ENCODE data around the gene CYTH3. TPM values are rescaled to one million over a fixed set of nuclear protein-coding genes. Genes with fewer than 3 reads are reported as not detected.

Gene CYTH3
- total RNA-seq, 2 experiments from 2014 or later: 0.75 to 1.2 TPM

GRCh38 chr7:6268907-6269306 is 3.5 kb downstream of the CYTH3 start:
- intact Hi-C loops (cut with DNase I, micrococcal nuclease): no loop called here
- peaks cover 17% of the 10 kb centered on the region for H3K4me1 Mint-ChIP-seq
- H3K27ac Mint-ChIP-seq: no peak overlapping the region
- no peaks in the 10 kb centered on the region for H3K36me3 Mint-ChIP-seq (ENCODE audit: low read depth)
- ChIA-PET CTCF (interaction anchor here (1.0 kb wide), 1 partner anchor 35 kb away, joined by 3 read pairs; no protein-coding TSS in a partner anchor), POLR2A (no interaction called here)
- DNase-seq: no peak
- H3K4me3 Mint-ChIP-seq: no peak overlapping the region
- no peaks in the 10 kb centered on the region for H3K9me3 Mint-ChIP-seq (ENCODE audit: low read depth)
- H3K27me3 Mint-ChIP-seq: peaks cover 21% of the 10 kb centered on the region
- ATAC-seq: no peak

DNA sequence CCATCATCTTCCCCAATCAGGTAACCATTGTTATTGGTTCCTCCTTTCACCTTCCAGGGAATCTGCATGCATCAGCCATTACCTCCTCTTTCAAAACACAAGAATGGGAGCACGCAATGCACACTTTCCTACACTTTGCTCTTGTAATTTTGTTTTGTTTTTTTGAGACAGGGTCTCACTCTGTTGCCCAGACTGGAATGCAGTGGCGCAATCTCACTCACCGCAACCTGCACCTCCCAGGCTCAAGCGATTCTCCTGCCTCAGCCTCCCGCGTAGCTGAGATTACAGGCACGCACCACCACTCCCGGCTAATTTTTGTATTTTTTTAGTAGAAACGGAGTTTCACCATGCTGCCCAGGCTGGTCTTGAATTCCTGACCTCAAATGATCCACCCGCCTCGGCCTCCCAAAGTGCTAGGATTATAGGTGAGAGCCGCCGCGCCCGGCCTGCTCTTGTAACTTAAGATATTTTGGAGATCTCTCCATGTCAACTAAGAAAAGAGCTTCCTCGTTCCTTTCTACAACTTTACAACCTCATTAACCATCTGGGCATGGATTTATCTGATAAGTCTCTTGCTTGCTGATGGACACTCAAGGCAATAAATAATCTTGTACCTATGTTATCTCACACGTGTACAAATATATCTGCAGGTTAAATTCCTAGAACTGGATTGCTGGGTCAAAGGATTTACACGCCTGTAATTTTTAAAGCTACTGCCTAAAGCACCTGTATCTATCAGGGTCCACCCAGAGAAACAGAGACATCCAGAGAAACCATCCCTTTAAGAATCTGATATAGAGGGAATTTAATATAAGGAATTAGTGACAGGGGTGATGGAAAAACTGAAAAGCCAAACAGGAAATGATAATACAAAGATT is 4.2 kb downstream of the CYTH3 start:
- no peak for DNase-seq
- no peak for ATAC-seq
- Mint-ChIP-seq H3K4me1 (peaks cover 17% of the 10 kb centered on the region), H3K27ac (no peak overlapping the region), H3K27me3 (peaks cover 21% of the 10 kb centered on the region), H3K9me3 (ENCODE audit: low read depth) (no peaks in the 10 kb centered on the region), H3K36me3 (ENCODE audit: low read depth) (no peaks in the 10 kb centered on the region), H3K4me3 (no peak overlapping the region)
- POLR2A ChIA-PET: no interaction called here
- intact Hi-C loops (cut with DNase I, micrococcal nuclease): no loop called here
- CTCF ChIA-PET: interaction anchor here (1.0 kb wide), 1 partner anchor 34 kb away, joined by 3 read pairs; no protein-coding TSS in a partner anchor

DNA sequence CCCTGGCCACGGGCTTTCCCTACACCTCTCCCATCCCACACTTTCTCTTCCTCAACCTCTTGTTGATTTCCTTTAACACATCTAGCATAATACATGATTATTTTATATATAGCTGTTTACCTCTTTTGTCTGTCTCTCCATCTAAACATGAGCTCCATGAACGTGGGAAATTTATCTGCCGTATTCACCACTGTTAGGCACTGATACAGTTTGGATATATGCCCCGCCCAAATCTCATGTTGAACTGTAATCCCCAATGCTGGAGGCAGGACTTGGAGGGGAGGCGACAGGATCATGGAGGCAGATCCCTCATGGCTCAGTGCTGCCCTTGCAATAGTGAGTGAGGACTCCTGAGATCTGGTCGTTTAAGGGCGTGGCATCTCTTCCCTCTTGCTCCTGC is 5.7 kb downstream of the CYTH3 start:
- intact Hi-C loops (cut with DNase I, micrococcal nuclease): no loop called here
- peaks cover 19% of the 10 kb centered on the region for H3K4me1 Mint-ChIP-seq
- no peak overlapping the region for H3K27ac Mint-ChIP-seq
- peaks cover 23% of the 10 kb centered on the region for H3K27me3 Mint-ChIP-seq
- no peak for ATAC-seq
- ChIA-PET CTCF (interaction anchor here (1.1 kb wide), 2 partner anchors 10 to 31 kb away, joined by 3 to 4 read pairs; no protein-coding TSS in a partner anchor), POLR2A (interaction anchor here (0.5 kb wide), 1 partner anchor 119 kb away, joined by 3 read pairs; no protein-coding TSS in a partner anchor)
- no peaks in the 10 kb centered on the region for H3K9me3 Mint-ChIP-seq (ENCODE audit: low read depth)
- DNase-seq: no peak
- no peak overlapping the region for H3K4me3 Mint-ChIP-seq
- H3K36me3 Mint-ChIP-seq (ENCODE audit: low read depth): no peaks in the 10 kb centered on the region

DNA sequence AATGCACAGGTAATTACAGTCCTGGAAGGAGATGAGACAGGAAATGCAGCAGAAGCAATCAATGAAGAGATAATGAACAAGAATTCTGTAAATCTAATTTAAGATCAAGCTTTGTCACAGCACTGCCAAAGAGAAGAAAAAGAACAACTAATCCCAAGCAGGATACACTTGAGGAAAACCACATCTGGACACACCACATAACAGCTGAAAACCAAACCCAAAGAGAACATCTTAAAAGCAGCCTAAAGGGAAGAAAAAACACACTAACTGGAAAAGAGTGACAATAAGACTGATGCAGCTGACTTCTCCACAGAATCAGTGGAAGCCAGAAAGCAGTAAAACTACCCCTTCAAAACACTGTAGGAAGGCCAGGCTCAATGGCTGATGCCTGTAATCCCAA is 10.2 kb downstream of the CYTH3 start:
- Mint-ChIP-seq H3K4me1 (peaks cover 26% of the 10 kb centered on the region), H3K27ac (no peak overlapping the region), H3K36me3 (ENCODE audit: low read depth) (no peaks in the 10 kb centered on the region), H3K9me3 (ENCODE audit: low read depth) (no peaks in the 10 kb centered on the region), H3K4me3 (no peak overlapping the region), H3K27me3 (peaks cover 11% of the 10 kb centered on the region)
- POLR2A ChIA-PET: no interaction called here
- CTCF ChIA-PET: no interaction called here
- ATAC-seq (no peak), DNase-seq (no peak)
- intact Hi-C loops (cut with DNase I, micrococcal nuclease): no loop called here

GRCh38 chr7:6261699-6262098 is 10.7 kb downstream of the CYTH3 start:
- intact Hi-C loops (cut with DNase I, micrococcal nuclease): no loop called here
- Mint-ChIP-seq H3K4me3 (no peak overlapping the region), H3K27ac (no peak overlapping the region), H3K36me3 (ENCODE audit: low read depth) (no peaks in the 10 kb centered on the region), H3K4me1 (peaks cover 31% of the 10 kb centered on the region), H3K9me3 (ENCODE audit: low read depth) (no peaks in the 10 kb centered on the region), H3K27me3 (peaks cover 11% of the 10 kb centered on the region)
- ChIA-PET CTCF (no interaction called here), POLR2A (no interaction called here)
- DNase-seq (no peak), ATAC-seq (no peak)

- H3K27me3 Mint-ChIP-seq: peaks cover 16% of the 10 kb centered on the region
- intact Hi-C loops (cut with DNase I, micrococcal nuclease): no loop called here
- POLR2A ChIA-PET: no interaction called here
These were observed 11.9 kb downstream of the CYTH3 start for GRCh38 chr7:6260291-6261187.

DNA sequence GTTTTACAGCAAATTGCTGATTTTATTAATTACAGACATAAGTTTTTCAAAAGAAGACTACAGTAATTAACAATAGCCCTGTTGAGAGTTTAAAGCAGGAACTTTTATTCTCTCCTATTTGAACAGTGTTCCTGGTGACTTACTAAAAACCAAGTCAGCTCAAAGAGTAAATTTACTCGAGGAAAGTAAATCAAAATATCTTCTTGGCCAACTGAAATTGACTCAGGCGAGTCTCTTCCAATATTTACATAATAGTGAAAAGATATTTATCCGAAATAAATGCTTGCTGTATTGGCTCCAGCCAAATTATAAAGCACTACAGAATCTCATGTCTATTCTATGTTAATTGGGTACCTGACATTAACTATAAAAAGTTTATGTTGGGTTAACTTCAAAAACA is 13.2 kb downstream of the CYTH3 start:
- Mint-ChIP-seq H3K36me3 (ENCODE audit: low read depth) (no peaks in the 10 kb centered on the region), H3K27me3 (peaks cover 16% of the 10 kb centered on the region), H3K27ac (no peak overlapping the region), H3K4me3 (no peak overlapping the region), H3K4me1 (peaks cover 44% of the 10 kb centered on the region), H3K9me3 (ENCODE audit: low read depth) (no peaks in the 10 kb centered on the region)
- no peak for ATAC-seq
- POLR2A ChIA-PET: no interaction called here
- intact Hi-C loops (cut with DNase I, micrococcal nuclease): loop anchor here in 1 of 2 experiments (5.0 kb wide), 1 partner anchor 557 kb away; no protein-coding TSS in a partner anchor
- DNase-seq: no peak
- CTCF ChIA-PET: no interaction called here

More at GRCh38 chr7:6260291-6261187, 11.9 kb downstream of the CYTH3 start:
- Mint-ChIP-seq H3K9me3 (ENCODE audit: low read depth) (no peaks in the 10 kb centered on the region), H3K36me3 (ENCODE audit: low read depth) (no peaks in the 10 kb centered on the region), H3K4me3 (no peak overlapping the region), H3K4me1 (peaks cover 40% of the 10 kb centered on the region), H3K27ac (no peak overlapping the region)
- CTCF ChIA-PET: interaction anchor here (0.9 to 1.0 kb wide), 2 partner anchors 11 to 13 kb away, joined by 4 read pairs; no protein-coding TSS in a partner anchor
- DNase-seq: no peak
- ATAC-seq: no peak

GRCh38 chr7:6258440-6259182 is 13.8 kb downstream of the CYTH3 start:
- no peak overlapping the region for H3K4me3 Mint-ChIP-seq
- no peak for ATAC-seq
- intact Hi-C loops (cut with DNase I, micrococcal nuclease): loop anchor here in 1 of 2 experiments (5.0 kb wide), 1 partner anchor 556 kb away; no protein-coding TSS in a partner anchor
- H3K9me3 Mint-ChIP-seq (ENCODE audit: low read depth): no peaks in the 10 kb centered on the region
- DNase-seq: no peak
- POLR2A ChIA-PET: no interaction called here
- H3K4me1 Mint-ChIP-seq: peaks cover 44% of the 10 kb centered on the region
- no peak overlapping the region for H3K27ac Mint-ChIP-seq
- H3K36me3 Mint-ChIP-seq (ENCODE audit: low read depth): no peaks in the 10 kb centered on the region
- CTCF ChIA-PET: interaction anchor here (0.6 kb wide), 1 partner anchor 97 kb away, joined by 3 read pairs; no protein-coding TSS in a partner anchor
- peaks cover 16% of the 10 kb centered on the region for H3K27me3 Mint-ChIP-seq

GRCh38 chr7:6257675-6258074 is 14.7 kb downstream of the CYTH3 start:
- Mint-ChIP-seq H3K27ac (no peak overlapping the region), H3K36me3 (ENCODE audit: low read depth) (no peaks in the 10 kb centered on the region), H3K4me3 (no peak overlapping the region), H3K9me3 (ENCODE audit: low read depth) (no peaks in the 10 kb centered on the region), H3K27me3 (peaks cover 16% of the 10 kb centered on the region), H3K4me1 (peaks cover 44% of the 10 kb centered on the region)
- intact Hi-C loops (cut with DNase I, micrococcal nuclease): loop anchor here (1.0 to 5.0 kb wide), 4 partner anchors 13 to 555 kb away; no protein-coding TSS in a partner anchor
- DNase-seq (no peak), ATAC-seq (no peak)
- ChIA-PET POLR2A (no interaction called here), CTCF (interaction anchor here (0.6 to 1.6 kb wide), 2 partner anchors 36 to 98 kb away, joined by 3 to 5 read pairs; no protein-coding TSS in a partner anchor)

DNA sequence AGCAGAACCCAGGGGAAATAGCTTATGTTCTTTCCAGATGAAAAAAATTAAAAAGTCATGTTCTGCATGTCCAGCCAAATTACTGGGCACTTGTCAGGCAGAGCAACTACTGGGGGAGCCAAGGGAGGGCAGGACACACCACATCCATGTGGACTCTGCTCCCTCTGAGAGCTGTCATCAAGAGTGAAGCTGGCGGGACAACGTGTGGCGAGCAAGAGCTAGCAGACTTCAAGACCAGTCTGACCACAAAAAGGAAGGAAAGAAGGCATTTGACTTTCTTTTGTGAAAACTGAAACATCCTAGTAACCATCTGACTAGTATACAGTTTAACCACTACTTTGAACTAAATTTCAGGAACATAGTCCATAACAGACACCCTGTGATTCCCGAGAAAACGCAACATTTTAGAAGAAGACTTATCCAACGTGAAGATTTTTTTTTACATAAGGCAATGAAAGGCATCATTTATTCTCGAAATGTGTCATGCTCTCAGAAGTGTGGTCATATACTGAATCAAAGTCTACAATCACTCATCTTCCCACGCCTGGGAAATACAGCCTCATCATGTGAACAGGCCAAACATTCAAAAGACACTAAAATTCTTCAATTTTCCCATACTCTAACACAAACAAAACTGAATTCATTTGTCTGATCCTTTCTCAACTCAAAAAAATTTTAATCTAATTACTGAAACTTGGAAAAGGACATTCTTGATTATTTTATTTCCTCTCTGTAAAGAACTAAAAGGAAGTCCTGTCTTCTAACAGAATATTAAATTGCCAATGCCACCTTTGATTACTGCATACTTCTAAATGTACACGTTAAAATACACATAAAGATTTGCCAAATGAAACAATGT is 15.5 kb downstream of the CYTH3 start:
- H3K36me3 Mint-ChIP-seq (ENCODE audit: low read depth): no peaks in the 10 kb centered on the region
- no peak overlapping the region for H3K27ac Mint-ChIP-seq
- peaks cover 38% of the 10 kb centered on the region for H3K4me1 Mint-ChIP-seq
- ATAC-seq: peak; percentile 90
- H3K27me3 Mint-ChIP-seq: peaks cover 13% of the 10 kb centered on the region
- peak; percentile 79 for DNase-seq
- H3K4me3 Mint-ChIP-seq: no peak overlapping the region
- no peaks in the 10 kb centered on the region for H3K9me3 Mint-ChIP-seq (ENCODE audit: low read depth)
- POLR2A ChIA-PET: interaction anchor here (0.7 kb wide), 1 partner anchor 235 kb away, joined by 3 read pairs; no protein-coding TSS in a partner anchor
- CTCF ChIA-PET: interaction anchor here (0.5 to 1.6 kb wide), 6 partner anchors 9 to 574 kb away, joined by 3 to 5 read pairs (median 3); no protein-coding TSS in a partner anchor
- intact Hi-C loops (cut with DNase I, micrococcal nuclease): loop anchor here (1.0 to 5.0 kb wide), 4 partner anchors 14 to 555 kb away; no protein-coding TSS in a partner anchor

Data from activated CD4-positive, alpha-beta T cell treated with anti-CD3 and anti-CD28 coated beads for 36 hours (primary cell).